B cell (primary cell): ENCODE measurements around the gene UGT1A7.

ENCODE experiments used
- EZH2 ChIP-seq: IDR thresholded peaks from 2 replicates; pipeline ENCODE4 v1.6.1; 2012; ENCODE audit warnings: borderline replicate concordance, low read depth, mild to moderate bottlenecking, moderate library complexity, low read length; ENCODE audit not compliant: insufficient read depth, poor library complexity, severe bottlenecking
- TF ChIP-seq, protein P1 (sequence below): fragments of 200-600 bp; IDR thresholded peaks from one replicate; pipeline ENCODE4 v1.8.0; 2022; ENCODE audit warnings: antibody characterized with exemption, mild to moderate bottlenecking

DNA sequence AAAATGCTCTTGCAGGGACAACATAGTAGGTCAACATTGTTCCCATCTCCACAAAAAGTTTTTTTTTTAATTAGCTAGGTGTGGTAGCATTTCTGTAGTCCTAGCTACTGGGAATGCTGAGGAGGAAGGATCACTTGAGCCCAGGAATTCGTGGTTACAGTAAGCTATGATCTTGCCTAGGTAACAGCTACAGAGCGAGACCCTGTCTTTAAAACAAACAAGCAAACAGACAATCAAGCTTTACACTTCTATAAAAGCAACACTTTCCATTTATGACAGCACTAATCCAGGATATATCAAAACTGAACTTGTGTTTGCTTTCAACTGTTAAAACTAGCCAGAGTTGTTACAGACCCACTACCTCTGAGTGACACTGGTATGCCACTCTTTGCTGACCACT is 59.2 kb downstream of the UGT1A7 start:
- TF ChIP-seq, protein P1, sequence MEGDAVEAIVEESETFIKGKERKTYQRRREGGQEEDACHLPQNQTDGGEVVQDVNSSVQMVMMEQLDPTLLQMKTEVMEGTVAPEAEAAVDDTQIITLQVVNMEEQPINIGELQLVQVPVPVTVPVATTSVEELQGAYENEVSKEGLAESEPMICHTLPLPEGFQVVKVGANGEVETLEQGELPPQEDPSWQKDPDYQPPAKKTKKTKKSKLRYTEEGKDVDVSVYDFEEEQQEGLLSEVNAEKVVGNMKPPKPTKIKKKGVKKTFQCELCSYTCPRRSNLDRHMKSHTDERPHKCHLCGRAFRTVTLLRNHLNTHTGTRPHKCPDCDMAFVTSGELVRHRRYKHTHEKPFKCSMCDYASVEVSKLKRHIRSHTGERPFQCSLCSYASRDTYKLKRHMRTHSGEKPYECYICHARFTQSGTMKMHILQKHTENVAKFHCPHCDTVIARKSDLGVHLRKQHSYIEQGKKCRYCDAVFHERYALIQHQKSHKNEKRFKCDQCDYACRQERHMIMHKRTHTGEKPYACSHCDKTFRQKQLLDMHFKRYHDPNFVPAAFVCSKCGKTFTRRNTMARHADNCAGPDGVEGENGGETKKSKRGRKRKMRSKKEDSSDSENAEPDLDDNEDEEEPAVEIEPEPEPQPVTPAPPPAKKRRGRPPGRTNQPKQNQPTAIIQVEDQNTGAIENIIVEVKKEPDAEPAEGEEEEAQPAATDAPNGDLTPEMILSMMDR, result no peak
- TF ChIP-seq EZH2, result no peak
